ENCODE data around the gene UTP25. TPM values are rescaled to one million over a fixed set of nuclear protein-coding genes. Genes with fewer than 3 reads are reported as not detected.
A peak's percentile ranks its signal among the peaks of the same experiment; 100 is the strongest.

The UTP25 gene
- total and polyA plus RNA-seq, 2 donors (not counting 3 experiments of a cell fraction or from before 2014, with no cell fraction given) = 6.6 to 11.7 TPM

DNA sequence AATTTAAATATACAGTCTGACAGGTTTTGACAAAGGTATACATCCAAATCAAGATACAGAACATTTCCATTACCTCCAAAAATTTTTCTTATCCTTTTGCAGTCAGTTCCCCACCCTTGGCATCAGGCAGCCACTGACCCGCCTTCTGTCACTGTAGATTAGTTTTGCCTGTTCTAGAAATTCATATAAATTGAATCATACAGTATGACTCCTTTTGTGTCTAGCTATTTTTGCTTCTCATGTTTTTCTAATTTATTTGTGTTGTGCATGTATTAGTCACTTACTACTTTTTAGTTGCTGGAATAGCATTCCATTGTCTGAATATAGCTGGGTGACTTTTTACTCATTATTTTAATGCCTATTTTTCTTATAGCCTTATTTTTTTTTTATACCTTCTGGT, 3.8 kb downstream of the UTP25 start:
- FAIRE-seq = no peak
- intact Hi-C loops (cut with micrococcal nuclease) = no loop called here
- no TSS peak for BruUV-seq (replicated peaks)
- POLR2A ChIA-PET = no interaction called here
- CTCF ChIA-PET = interaction anchor here (1.0 to 1.1 kb wide), 2 partner anchors 8 to 18 kb away, joined by 4 to 7 read pairs; no protein-coding TSS in a partner anchor
- Histone ChIP-seq H2AFZ (ENCODE audit: low read depth, low read length) (no peak overlapping the region), H3K9me1 (replicated peaks; ENCODE audit: control insufficient read depth, extremely low read depth, insufficient read depth, low read length) (no peaks in the 10 kb centered on the region), H3K36me3 (ENCODE audit: control insufficient read depth in 2 of 2, extremely low read depth in 1 of 2, insufficient read depth in 2 of 2, low read length in 2 of 2) (peaks cover 8 to 17% of the 10 kb centered on the region in 2 experiments), H3K4me3 (replicated peaks in 1 of 3; ENCODE audit: insufficient read depth in 1 of 3, low read depth in 1 of 3, low read length in 3 of 3) (no peak overlapping the region), H3K9ac (replicated peaks; ENCODE audit: extremely low read depth, insufficient read depth, low read length) (peak overlapping the region; percentile 15), H4K20me1 (replicated peaks; ENCODE audit: control insufficient read depth, extremely low read depth, insufficient read depth, low read length) (no peaks in the 10 kb centered on the region), H3K27ac (ENCODE audit: insufficient read depth, low read depth, low read length) (peak overlapping the region; percentile 59), H3K27me3 (ENCODE audit: control insufficient read depth in 2 of 2, insufficient read depth in 2 of 2, low read length in 2 of 2) (no peaks in the 10 kb centered on the region), H3K4me2 (ENCODE audit: insufficient read depth, low read length) (peak overlapping the region; percentile 29), H3K9me3 (replicated peaks; ENCODE audit: control insufficient read depth, insufficient read depth, low read length) (no peaks in the 10 kb centered on the region), H3K79me2 (ENCODE audit: control insufficient read depth, insufficient read depth, low read length) (peaks cover 17% of the 10 kb centered on the region), H3K4me1 (ENCODE audit: control insufficient read depth, extremely low read depth, insufficient read depth, low read length) (peaks cover 51% of the 10 kb centered on the region)
- no peak for TF ChIP-seq POLR2AphosphoS5 (IDR thresholded peaks at IDR 0.05; ENCODE audit: insufficient read depth, low read depth, low read length)
- peak; percentile 7 for TF ChIP-seq JUN (IDR thresholded peaks at IDR 0.05; ENCODE audit: borderline replicate concordance, insufficient read depth, insufficient read length, low read depth)
- TF ChIP-seq, protein P1, sequence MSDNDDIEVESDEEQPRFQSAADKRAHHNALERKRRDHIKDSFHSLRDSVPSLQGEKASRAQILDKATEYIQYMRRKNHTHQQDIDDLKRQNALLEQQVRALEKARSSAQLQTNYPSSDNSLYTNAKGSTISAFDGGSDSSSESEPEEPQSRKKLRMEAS (IDR thresholded peaks at IDR 0.05; ENCODE audit: insufficient read depth, insufficient read length) = no peak
- no peak for TF ChIP-seq EZH2 (IDR thresholded peaks at IDR 0.05; ENCODE audit: borderline replicate concordance, low read depth, low read length, severe bottlenecking)
- TF ChIP-seq FOS (IDR thresholded peaks at IDR 0.05; ENCODE audit: borderline replicate concordance, insufficient read depth, low read length) = peak; percentile 56
- TF ChIP-seq POLR2A (IDR thresholded peaks at IDR 0.05; ENCODE audit: low read depth, low read length) = no peak
- TF ChIP-seq, protein P2, sequence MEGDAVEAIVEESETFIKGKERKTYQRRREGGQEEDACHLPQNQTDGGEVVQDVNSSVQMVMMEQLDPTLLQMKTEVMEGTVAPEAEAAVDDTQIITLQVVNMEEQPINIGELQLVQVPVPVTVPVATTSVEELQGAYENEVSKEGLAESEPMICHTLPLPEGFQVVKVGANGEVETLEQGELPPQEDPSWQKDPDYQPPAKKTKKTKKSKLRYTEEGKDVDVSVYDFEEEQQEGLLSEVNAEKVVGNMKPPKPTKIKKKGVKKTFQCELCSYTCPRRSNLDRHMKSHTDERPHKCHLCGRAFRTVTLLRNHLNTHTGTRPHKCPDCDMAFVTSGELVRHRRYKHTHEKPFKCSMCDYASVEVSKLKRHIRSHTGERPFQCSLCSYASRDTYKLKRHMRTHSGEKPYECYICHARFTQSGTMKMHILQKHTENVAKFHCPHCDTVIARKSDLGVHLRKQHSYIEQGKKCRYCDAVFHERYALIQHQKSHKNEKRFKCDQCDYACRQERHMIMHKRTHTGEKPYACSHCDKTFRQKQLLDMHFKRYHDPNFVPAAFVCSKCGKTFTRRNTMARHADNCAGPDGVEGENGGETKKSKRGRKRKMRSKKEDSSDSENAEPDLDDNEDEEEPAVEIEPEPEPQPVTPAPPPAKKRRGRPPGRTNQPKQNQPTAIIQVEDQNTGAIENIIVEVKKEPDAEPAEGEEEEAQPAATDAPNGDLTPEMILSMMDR (IDR thresholded peaks at IDR 0.05; ENCODE audit: extremely low read depth in 1 of 2, insufficient read depth in 1 of 2, low read depth in 1 of 2, low read length in 2 of 2) = no peak
- dilution Hi-C loops (cut with MboI; ENCODE audit: extremely low pct_ligation_motif_present, low sequenced_read_pairs) = loop anchor here (25.0 kb wide), 1 partner anchor 531 kb away; no protein-coding TSS in a partner anchor
- no peak for DNase-seq (ENCODE audit: low read depth, low spot score)

All from endothelial cell of umbilical vein (primary cell).